SH-SY5Y (cell line): ENCODE measurements around the gene DMWD.

ENCODE experiments used
- GATA2 ChIP-seq: IDR thresholded peaks from 2 replicates; pipeline ENCODE4 v1.6.1; 2011; ENCODE audit warnings: mild to moderate bottlenecking, low read depth, low read length
- GATA3 ChIP-seq: IDR thresholded peaks from 2 replicates; pipeline ENCODE4 v1.6.1; 2011; ENCODE audit warnings: low read depth, mild to moderate bottlenecking, low read length, moderate library complexity

DNA sequence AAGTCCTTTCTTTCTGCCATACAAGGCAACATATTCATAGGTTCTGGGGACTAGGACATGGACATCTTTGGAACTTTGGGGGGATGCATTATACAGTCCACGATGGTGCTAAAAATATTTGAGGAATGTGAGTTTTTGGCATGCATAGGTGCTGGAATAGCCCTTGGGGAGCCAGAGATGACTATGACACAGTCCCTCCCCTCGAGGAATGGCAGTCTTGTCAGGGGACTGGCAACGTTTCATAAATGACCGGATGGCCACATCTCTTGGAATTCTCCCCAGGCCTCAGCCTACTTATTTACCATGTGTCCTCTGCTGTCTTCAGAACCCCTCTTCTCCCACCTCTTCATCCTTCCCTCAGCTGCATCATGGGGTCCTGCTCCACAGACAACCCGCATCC lies 45.8 kb downstream of the DMWD start:
- TF ChIP-seq GATA2: no peak
- TF ChIP-seq GATA3: no peak
